ENCODE data around the gene CENPP. TPM values are rescaled to one million over a fixed set of nuclear protein-coding genes. Genes with fewer than 3 reads are reported as not detected.

CENPP gene
- total RNA-seq, 1 donor from 2014 or later, result 1.3 TPM

DNA sequence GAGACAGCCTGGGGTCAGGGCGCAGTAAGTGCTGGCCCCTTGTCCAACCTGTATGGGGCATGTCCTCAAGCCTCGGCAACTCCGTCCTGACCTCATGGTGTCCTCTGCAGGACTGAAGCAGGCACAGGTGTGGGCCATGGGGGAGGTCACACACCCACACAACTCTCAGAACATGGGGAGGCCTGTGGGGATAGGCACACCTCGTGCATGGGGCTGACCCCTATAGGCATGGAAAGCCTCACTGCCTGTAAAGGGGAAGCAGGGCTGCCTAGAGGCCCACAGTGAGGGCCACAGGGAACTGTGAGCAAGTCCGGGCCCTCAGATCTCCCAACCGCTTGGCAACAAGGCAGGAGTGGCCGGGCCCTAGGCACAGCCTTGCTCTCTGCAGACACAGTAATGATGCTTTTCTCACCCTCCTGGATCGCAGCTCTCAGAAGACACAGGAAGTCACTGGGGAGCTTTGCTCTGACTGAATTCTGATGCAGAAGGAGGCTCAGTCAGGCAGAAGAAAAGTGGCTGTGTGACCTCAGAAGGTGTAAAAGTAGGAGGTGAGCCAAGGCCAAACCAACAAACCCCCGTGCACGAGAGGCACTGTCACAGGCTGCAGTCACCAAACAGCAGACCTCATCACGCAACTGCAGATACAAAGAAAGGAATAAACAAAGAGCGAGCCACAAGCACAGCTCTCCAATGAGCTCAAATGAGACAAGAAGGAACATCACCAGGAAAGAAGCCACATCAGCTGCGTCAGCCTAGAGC is 338.8 kb downstream of the CENPP start:
- FAIRE-seq (no peak), DNase-seq (ENCODE audit: low read depth) (no peak)
- Histone ChIP-seq H3K27me3 (ENCODE audit: control insufficient read depth, insufficient read depth, low read length) (no peaks in the 10 kb centered on the region), H3K4me3 (ENCODE audit: low read depth, low read length) (no peak overlapping the region), H3K36me3 (ENCODE audit: control insufficient read depth, insufficient read depth, low read length) (peaks cover 26% of the 10 kb centered on the region)
- TF ChIP-seq, protein P1, sequence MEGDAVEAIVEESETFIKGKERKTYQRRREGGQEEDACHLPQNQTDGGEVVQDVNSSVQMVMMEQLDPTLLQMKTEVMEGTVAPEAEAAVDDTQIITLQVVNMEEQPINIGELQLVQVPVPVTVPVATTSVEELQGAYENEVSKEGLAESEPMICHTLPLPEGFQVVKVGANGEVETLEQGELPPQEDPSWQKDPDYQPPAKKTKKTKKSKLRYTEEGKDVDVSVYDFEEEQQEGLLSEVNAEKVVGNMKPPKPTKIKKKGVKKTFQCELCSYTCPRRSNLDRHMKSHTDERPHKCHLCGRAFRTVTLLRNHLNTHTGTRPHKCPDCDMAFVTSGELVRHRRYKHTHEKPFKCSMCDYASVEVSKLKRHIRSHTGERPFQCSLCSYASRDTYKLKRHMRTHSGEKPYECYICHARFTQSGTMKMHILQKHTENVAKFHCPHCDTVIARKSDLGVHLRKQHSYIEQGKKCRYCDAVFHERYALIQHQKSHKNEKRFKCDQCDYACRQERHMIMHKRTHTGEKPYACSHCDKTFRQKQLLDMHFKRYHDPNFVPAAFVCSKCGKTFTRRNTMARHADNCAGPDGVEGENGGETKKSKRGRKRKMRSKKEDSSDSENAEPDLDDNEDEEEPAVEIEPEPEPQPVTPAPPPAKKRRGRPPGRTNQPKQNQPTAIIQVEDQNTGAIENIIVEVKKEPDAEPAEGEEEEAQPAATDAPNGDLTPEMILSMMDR (IDR thresholded peaks at IDR 0.05; ENCODE audit: insufficient read depth, low read length, severe bottlenecking), result no peak

DNA sequence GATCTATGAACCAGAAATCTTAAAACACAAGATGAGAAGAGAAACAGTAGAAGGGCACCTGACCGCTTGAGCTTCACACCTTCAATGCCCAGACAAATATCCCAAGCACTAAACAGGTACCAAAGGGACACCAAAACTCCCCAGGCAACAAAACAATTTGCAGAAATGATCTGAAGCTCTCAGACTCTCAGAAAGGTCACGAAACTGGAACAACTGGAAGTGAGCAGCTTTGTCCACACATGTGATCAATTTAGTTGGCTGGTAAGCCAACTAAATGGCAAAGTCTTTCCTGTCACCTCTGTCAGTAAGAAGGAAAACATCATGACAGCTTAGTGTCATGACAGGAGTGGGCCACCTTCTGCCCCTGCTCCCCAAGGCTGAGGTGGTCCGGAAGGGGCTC is 340.1 kb downstream of the CENPP start:
- TF ChIP-seq, protein P1 (IDR thresholded peaks at IDR 0.05; ENCODE audit: insufficient read depth, low read length, severe bottlenecking), result no peak
- H3K27me3 ChIP-seq (ENCODE audit: control insufficient read depth, insufficient read depth, low read length), result no peaks in the 10 kb centered on the region
- DNase-seq (ENCODE audit: low read depth), result no peak
- peaks cover 23% of the 10 kb centered on the region for H3K36me3 ChIP-seq (ENCODE audit: control insufficient read depth, insufficient read depth, low read length)
- no peak overlapping the region for H3K4me3 ChIP-seq (ENCODE audit: low read depth, low read length)
- FAIRE-seq, result no peak

DNA sequence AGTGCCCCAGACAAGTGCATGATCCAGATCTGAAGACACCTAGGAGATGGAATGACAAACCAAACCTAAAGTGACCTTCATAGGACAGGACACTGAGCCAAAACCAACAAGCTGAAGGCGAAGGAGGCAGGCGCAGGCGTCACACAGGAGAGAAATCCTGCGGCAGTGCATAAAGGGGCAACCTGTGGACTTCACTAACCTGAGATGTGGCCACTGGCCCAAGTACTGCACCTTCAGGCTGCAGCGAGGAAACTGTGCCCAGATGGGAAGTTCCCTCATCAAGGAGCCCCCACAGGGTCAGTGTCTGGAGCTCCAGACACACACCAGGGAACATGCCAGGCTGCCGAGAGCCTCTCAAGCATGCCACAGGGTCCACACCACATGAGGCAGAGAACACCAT is 340.5 kb downstream of the CENPP start:
- no peaks in the 10 kb centered on the region for H3K27me3 ChIP-seq (ENCODE audit: control insufficient read depth, insufficient read depth, low read length)
- H3K36me3 ChIP-seq (ENCODE audit: control insufficient read depth, insufficient read depth, low read length), result peaks cover 21% of the 10 kb centered on the region
- no peak for FAIRE-seq
- TF ChIP-seq, protein P1 (IDR thresholded peaks at IDR 0.05; ENCODE audit: insufficient read depth, low read length, severe bottlenecking), result no peak
- H3K4me3 ChIP-seq (ENCODE audit: low read depth, low read length), result no peak overlapping the region
- no peak for DNase-seq (ENCODE audit: low read depth)

DNA sequence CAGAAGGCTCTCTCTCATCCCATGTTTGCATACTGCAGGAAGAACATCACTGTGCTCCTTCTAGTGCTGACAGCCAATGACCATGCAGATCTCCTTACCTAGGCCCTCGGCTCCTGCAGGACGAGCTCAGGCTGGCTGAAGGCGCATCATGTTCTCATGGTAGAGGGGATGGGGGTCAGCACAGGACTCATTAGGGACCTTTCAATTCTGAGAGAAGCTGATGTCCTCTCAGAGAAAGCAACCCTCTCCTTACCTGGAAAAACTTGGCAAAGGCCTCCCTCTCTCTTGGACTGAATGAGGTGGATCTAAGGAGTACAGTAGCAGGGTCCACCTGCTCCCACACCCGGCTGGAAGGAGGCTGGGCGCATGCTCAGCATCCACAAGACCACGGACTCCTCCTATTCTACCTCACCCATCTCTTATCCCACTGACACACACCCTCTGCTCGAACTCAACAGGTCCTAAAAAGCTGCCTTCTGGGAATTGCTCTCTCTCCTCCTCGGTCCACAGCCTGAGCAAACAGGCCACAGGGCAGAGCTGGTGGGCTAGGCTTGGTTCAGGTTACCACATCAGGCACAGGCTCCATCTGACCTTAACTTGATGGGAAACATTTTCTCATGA is 341.3 kb downstream of the CENPP start:
- FAIRE-seq, result no peak
- no peak for DNase-seq (ENCODE audit: low read depth)
- TF ChIP-seq, protein P1 (IDR thresholded peaks at IDR 0.05; ENCODE audit: insufficient read depth, low read length, severe bottlenecking), result no peak
- no peak overlapping the region for H3K4me3 ChIP-seq (ENCODE audit: low read depth, low read length)
- peaks cover 19% of the 10 kb centered on the region for H3K36me3 ChIP-seq (ENCODE audit: control insufficient read depth, insufficient read depth, low read length)
- H3K27me3 ChIP-seq (ENCODE audit: control insufficient read depth, insufficient read depth, low read length), result no peaks in the 10 kb centered on the region

DNA sequence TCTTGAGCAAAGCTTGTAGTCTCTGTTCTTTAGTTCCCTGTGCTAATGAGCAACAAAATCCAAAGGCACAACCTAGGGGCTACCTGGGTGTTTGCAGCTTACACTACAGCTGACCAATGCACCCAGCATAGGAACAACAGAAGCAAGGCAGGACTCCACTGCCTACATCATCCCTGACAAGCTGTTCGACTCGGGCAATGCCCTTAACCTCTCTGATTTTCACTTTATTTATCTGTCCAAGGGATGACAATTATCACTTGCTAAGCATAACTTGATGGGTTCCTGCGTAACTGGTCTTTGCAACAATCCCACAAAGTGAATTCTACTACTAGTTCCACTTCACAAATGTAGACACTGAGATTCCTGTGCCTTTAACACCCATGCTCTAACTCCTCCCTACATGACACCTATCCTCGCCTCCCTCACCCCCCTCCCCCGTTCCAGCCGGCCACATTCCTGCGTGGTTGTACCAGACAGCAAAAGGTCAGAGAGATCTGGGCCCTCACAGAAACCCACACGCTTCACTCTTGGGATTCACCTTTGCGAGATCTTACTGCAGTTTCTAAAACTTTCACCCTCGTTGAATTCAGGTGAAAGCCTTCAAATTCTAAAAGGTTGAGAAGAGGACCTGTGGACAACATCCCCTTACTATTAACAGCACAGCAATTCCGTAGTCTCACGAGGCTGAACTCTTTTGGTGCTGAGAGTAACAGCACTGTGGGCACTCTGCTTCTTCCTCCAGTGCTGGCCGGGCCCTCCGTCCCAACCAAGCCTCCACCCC is 343.2 kb downstream of the CENPP start:
- TF ChIP-seq, protein P1 (IDR thresholded peaks at IDR 0.05; ENCODE audit: insufficient read depth, low read length, severe bottlenecking), result no peak
- no peaks in the 10 kb centered on the region for H3K27me3 ChIP-seq (ENCODE audit: control insufficient read depth, insufficient read depth, low read length)
- FAIRE-seq, result peak; percentile 36
- H3K4me3 ChIP-seq (ENCODE audit: low read depth, low read length), result peak overlapping the region; percentile 87
- peak; percentile 63 for DNase-seq (ENCODE audit: low read depth)
- peaks cover 15% of the 10 kb centered on the region for H3K36me3 ChIP-seq (ENCODE audit: control insufficient read depth, insufficient read depth, low read length)

All from bronchial epithelial cell (primary cell).